HepG2 (cell line): Measurements from ENCODE around the gene ADCK2. TPM values are rescaled to one million over a fixed set of nuclear protein-coding genes. Genes with fewer than 3 reads are reported as not detected.

Source experiments
- ATAC-seq: fragments of 200-7000 bp; cut with Tn5 transposase; 3 replicates; pipeline ENCODE4 v1.9.1; 2020; ENCODE audit warnings: mild to moderate bottlenecking, moderate library complexity
- BruUV-seq: library from RNA; stranded (reverse); fragments of 400-500 nt; replicated peaks from 2 replicates; lab custom pipeline; 2021; lab: Mats Ljungman, UMichigan
- CTCF ChIA-PET: fragments of 300-600 bp; formaldehyde crosslinking; extraction: SDS; loops from one replicate; lab custom pipeline; 2021; ENCODE audit warnings: low total read pairs, inconsistent platforms, low intra/inter-chr PET ratio; lab: Yijun Ruan, JAX
- POLR2A ChIA-PET: fragments of 350-600 bp; sonication (Branson Sonifier 250); formaldehyde crosslinking; loops from one replicate; lab custom pipeline; 2020; ENCODE audit warnings: antibody characterized with exemption, inconsistent platforms; lab: Yijun Ruan, JAX
- DNase-seq: peaks from one replicate; pipeline ENCODE4 v3.0.0-alpha.2; 2015; ENCODE audit warnings: low spot score
- FAIRE-seq: peaks from 3 replicates; lab custom pipeline; 2011; peaks lifted over from hg19 to GRCh38; lab: Jason Lieb, UNC
- H2AFZ ChIP-seq: one replicate; pipeline ENCODE4 v1.6.1; 2011; ENCODE audit warnings: low read length, inconsistent platforms
- H3K27ac ChIP-seq: fragments of 300-600 bp; 3 replicates; pipeline ENCODE4 v1.8.0; 2011; ENCODE audit warnings: mixed run types, mild to moderate bottlenecking, mixed read lengths, low read length, inconsistent platforms; ENCODE audit not compliant: insufficient read depth; ENCODE audit errors: extremely low read length
- H3K27me3 ChIP-seq, 2 experiments: fragments of 200-600 bp in 1 of 2; 2 replicates in 1 of 2; 3 replicates in 1 of 2; pipeline versions ENCODE4 v1.6.0 to v1.8.0; 2011; ENCODE audit warnings: low read length in 2 of 2, mild to moderate bottlenecking in 2 of 2, moderate library complexity in 2 of 2, inconsistent platforms in 1 of 2; ENCODE audit not compliant: insufficient read depth in 2 of 2, control insufficient read depth in 1 of 2
- H3K36me3 ChIP-seq, 2 experiments: fragments of 200-600 bp in 1 of 2; replicated peaks in 1 of 2; 2 replicates in 1 of 2; 3 replicates in 1 of 2; pipeline versions ENCODE4 v1.5.1 to v1.8.0; 2011; ENCODE audit warnings: low read length in 2 of 2, inconsistent platforms in 1 of 2; ENCODE audit not compliant: insufficient read depth in 2 of 2, control insufficient read depth in 1 of 2
- H3K4me1 ChIP-seq: 2 replicates; pipeline ENCODE4 v1.5.1; 2012; ENCODE audit warnings: low read length, inconsistent platforms; ENCODE audit not compliant: insufficient read depth
- H3K4me2 ChIP-seq: 2 replicates; pipeline ENCODE4 v1.6.0; 2011; ENCODE audit warnings: low read depth, low read length, inconsistent platforms
- H3K4me3 ChIP-seq, 3 experiments: fragments of 200-600 bp in 1 of 3; sonication (generic), shearing (Covaris generic) in 1 of 3; replicated peaks in 1 of 3; 2 replicates each; pipeline ENCODE4 v1.5.1; 2011 to 2016; ENCODE audit warnings: low read length in 3 of 3, inconsistent platforms in 2 of 3, low read depth in 2 of 3, mild to moderate bottlenecking in 2 of 3, control low read depth in 1 of 3, mixed read lengths in 1 of 3; ENCODE audit not compliant: insufficient read depth in 1 of 3
- H3K79me2 ChIP-seq: one replicate; pipeline ENCODE4 v1.6.1; 2011; ENCODE audit warnings: low read length, inconsistent platforms; ENCODE audit not compliant: insufficient read depth
- H3K9ac ChIP-seq: 2 replicates; pipeline ENCODE4 v1.6.0; 2011; ENCODE audit warnings: mild to moderate bottlenecking, low read depth, low read length, inconsistent platforms; ENCODE audit not compliant: insufficient read depth
- H3K9me3 ChIP-seq: 2 replicates; pipeline ENCODE4 v1.5.1; 2012; ENCODE audit warnings: mild to moderate bottlenecking, low read length
- H4K20me1 ChIP-seq: 2 replicates; pipeline ENCODE4 v1.6.0; 2011; ENCODE audit warnings: inconsistent platforms, mild to moderate bottlenecking, low read length, moderate library complexity; ENCODE audit not compliant: insufficient read depth
- CBX1 ChIP-seq: IDR thresholded peaks from one replicate; pipeline ENCODE4 v1.6.1; 2016; ENCODE audit warnings: antibody characterized with exemption, low read depth
- CEBPB ChIP-seq: IDR thresholded peaks from 2 replicates; pipeline ENCODE4 v1.6.1; 2011; ENCODE audit warnings: low read depth, low read length, improper control_type of control experiment, borderline replicate concordance
- ETV5 ChIP-seq: IDR thresholded peaks from 2 replicates; pipeline ENCODE4 v1.6.1; 2018; ENCODE audit warnings: missing biosample characterization, missing genetic modification reagents, inconsistent platforms, borderline replicate concordance
- FIP1L1 ChIP-seq: fragments of 200-400 bp; formaldehyde crosslinking; IDR thresholded peaks from 2 replicates; pipeline ENCODE4 v1.6.1; 2018; ENCODE audit warnings: low read depth, mild to moderate bottlenecking, low read length, moderate library complexity, borderline replicate concordance; ENCODE audit not compliant: insufficient read depth
- FOXA1 ChIP-seq, 2 experiments: fragments of 450-650 bp in 1 of 2; sonication (generic) in 1 of 2; formaldehyde crosslinking in 1 of 2; IDR thresholded peaks; 2 replicates each; pipeline versions ENCODE4 v1.4.0 to v1.6.1; 2016 to 2020; ENCODE audit warnings: missing genetic modification reagents in 1 of 2
- KMT2B ChIP-seq: IDR thresholded peaks from 2 replicates; pipeline ENCODE4 v1.6.1; 2016; ENCODE audit warnings: missing genetic modification reagents, missing compliant biosample characterization
- RNF2 ChIP-seq: fragments of 450-650 bp; conservative IDR thresholded peaks from 2 replicates; pipeline ENCODE4 v1.6.1; 2016; ENCODE audit warnings: low read depth
- YEATS2 ChIP-seq: sonication (generic); formaldehyde crosslinking; IDR thresholded peaks from 2 replicates; pipeline ENCODE4 v1.4.0; 2020; ENCODE audit warnings: missing genetic modification reagents, borderline replicate concordance
- ZNF501 ChIP-seq: sonication (generic); formaldehyde crosslinking; IDR thresholded peaks from 2 replicates; pipeline ENCODE4 v1.5.1; 2020; ENCODE audit warnings: mild to moderate bottlenecking, moderate library complexity, missing genetic modification reagents
- ZNF530 ChIP-seq: sonication (generic); formaldehyde crosslinking; IDR thresholded peaks from 2 replicates; pipeline ENCODE4 v1.5.0; 2020; ENCODE audit warnings: low read depth, mild to moderate bottlenecking, missing genetic modification reagents
- ZNF674 ChIP-seq: sonication (generic); formaldehyde crosslinking; IDR thresholded peaks from 2 replicates; pipeline ENCODE4 v1.5.0; 2020; ENCODE audit warnings: low read depth, mild to moderate bottlenecking, missing genetic modification reagents
- WGBS: methylation state at CpG from one replicate; pipeline ENCODE4 v1.1.6; 2017; ENCODE audit warnings: low lambda C conversion rate; 5-methylcytosine and 5-hydroxymethylcytosine counted together
- in situ Hi-C: cut with HindIII; loops from 2 replicates; pipeline ENCODE4 v1.10.0; 2017; ENCODE audit warnings: low pct_unique_long_range_greater_than_20kb; ENCODE audit not compliant: extremely low pct_ligation_motif_present
- intact Hi-C: fragments of 100-400 bp; cut with micrococcal nuclease; formaldehyde crosslinking; loops from one replicate; pipeline ENCODE4 v1.10.0; 2022; ENCODE audit not compliant: unreplicated experiment
- polyA plus RNA-seq, 8 experiments: library from polyadenylated mRNA; depleted of rRNA in 3 of 8; stranded (reverse) in 7 of 8; unstranded in 1 of 8; fragments of >200 nt; fragmentation: Illumina TruSeq in 4 of 8; extraction: Trizol in 4 of 8; gene quantifications; 2 replicates each; pipeline versions ENCODE4 v1.2.1 to v1.2.3, GENCODE V29; 2011 to 2016; ENCODE audit warnings: low read depth in 4 of 8, missing spikeins in 1 of 8, mixed read lengths in 1 of 8; ENCODE audit not compliant: insufficient read depth in 1 of 8
- total RNA-seq, 5 experiments: library from RNA; depleted of rRNA; stranded (reverse); fragments of >200 nt; fragmentation: Illumina TruSeq; extraction: Trizol; gene quantifications; 2 replicates each; pipeline ENCODE4 v1.2.3, GENCODE V29; 2016; ENCODE audit warnings: low read depth in 1 of 5
- TF ChIP-seq, protein P1 (sequence below): sonication (generic); formaldehyde crosslinking; IDR thresholded peaks from 2 replicates; pipeline ENCODE4 v1.5.0; 2020; ENCODE audit warnings: missing genetic modification reagents
- TF ChIP-seq, protein P2 (sequence below): sonication (generic); formaldehyde crosslinking; IDR thresholded peaks from 2 replicates; pipeline ENCODE4 v1.5.0; 2020; ENCODE audit warnings: missing genetic modification reagents
- TF ChIP-seq, protein P3 (sequence below): sonication (generic); formaldehyde crosslinking; IDR thresholded peaks from 2 replicates; pipeline ENCODE4 v1.8.1; 2023; ENCODE audit warnings: missing genetic modification reagents, inconsistent platforms, borderline replicate concordance
- TF ChIP-seq, protein P4 (sequence below): sonication (generic); formaldehyde crosslinking; IDR thresholded peaks from 2 replicates; pipeline ENCODE4 v1.5.1; 2020; ENCODE audit warnings: missing genetic modification reagents, mild to moderate bottlenecking, borderline replicate concordance

The ADCK2 gene
- total and polyA plus RNA-seq, 2 of the 13 experiments (the other 11 are each of a cell fraction or from before 2014, with no cell fraction given): 8.6 to 18.8 TPM

DNA sequence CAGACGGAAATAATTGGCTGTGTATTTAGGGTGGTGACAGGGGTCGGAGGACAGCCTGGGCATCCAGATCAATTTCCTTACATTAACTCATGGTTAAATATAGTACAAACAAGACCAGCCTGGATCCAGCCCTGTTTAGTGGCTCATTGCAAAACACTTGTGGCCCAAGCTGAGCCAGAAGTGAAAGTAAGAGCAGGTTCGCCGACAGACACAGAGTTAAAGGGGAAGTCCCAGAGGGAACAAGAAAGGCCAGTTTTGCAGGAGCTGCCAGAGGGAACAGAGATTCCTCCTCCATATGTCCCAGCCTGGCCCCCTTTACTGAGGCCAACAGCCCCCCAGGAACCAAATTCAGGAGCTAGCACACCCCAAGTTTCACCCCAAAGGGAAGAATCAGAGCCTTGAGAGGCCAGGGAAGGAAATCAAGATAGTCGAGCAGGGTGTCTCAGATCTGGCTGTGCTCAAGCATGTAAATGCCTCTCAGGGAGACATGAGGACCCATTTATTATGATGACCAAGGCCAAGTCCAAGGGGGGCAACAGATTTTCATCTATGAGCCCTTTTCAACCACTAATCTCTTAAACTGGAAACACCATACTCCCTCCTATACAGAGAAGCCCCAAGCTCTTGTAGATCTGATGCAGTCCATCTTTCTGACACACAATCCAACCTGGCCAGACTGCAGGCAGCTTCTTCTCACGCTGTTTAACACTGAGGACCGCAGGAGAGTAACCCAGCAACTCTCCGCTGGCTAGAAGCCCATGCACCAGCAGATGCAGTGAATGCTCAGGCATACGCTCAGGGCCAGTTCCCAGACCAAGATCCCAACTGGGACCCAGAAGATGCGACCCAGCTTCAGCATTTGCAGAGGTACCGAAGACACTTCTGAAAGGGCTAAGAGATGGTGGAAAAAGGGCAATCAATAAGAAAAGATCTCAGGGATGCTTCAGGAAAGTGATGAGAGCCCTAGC lies 15.9 kb upstream of the ADCK2 start:
- Histone ChIP-seq H3K4me2 (peak overlapping the region; percentile 79), H3K9me3 (no peaks in the 10 kb centered on the region), H3K79me2 (no peaks in the 10 kb centered on the region), H2AFZ (peak overlapping the region; percentile 92), H3K27me3 (peaks cover 0 to 14% of the 10 kb centered on the region in 2 experiments; a peak in 3 of 5 replicates), H3K9ac (peak overlapping the region; percentile 55), H3K27ac (no peak overlapping the region), H3K4me1 (peaks cover 26% of the 10 kb centered on the region), H3K36me3 (no peaks in the 10 kb centered on the region), H3K4me3 (peak overlapping the region; percentile 48 to 67 (median 66)), H4K20me1 (no peaks in the 10 kb centered on the region)
- in situ Hi-C loops (no loop called here), intact Hi-C loops (loop anchor here (10.0 kb wide), 1 partner anchor 358 kb away; the partner anchor contains the start of gene MRPS33)
- no TSS peak for BruUV-seq
- WGBS: 26% methylated on average over 11 of the region's 11 CpGs
- peak; percentile 84 for ATAC-seq
- ChIA-PET CTCF (no interaction called here), POLR2A (interaction anchor here (0.6 kb wide), 1 partner anchor 28 kb away, joined by 3 read pairs; no protein-coding TSS in a partner anchor)
- peak; percentile 60 for FAIRE-seq
- DNase-seq: peak; percentile 27
- TF ChIP-seq FOXA1 (IDR thresholded peaks at IDR 0.05) (no peak), FOXA1 (CRISPR knock-in tag; IDR thresholded peaks at IDR 0.05) (no peak), YEATS2 (CRISPR knock-in tag) (no peak), KMT2B (no peak), ETV5 (CRISPR knock-in tag) (no peak), ZNF530 (no peak), FIP1L1 (no peak), RNF2 (no peak), ZNF674 (no peak), CEBPB (peak; percentile 76), ZNF501 (CRISPR knock-in tag) (0 out of 2 replicates have a peak, but pooled peaks have one; percentile 21), CBX1 (no peak)
- TF ChIP-seq, protein P1, sequence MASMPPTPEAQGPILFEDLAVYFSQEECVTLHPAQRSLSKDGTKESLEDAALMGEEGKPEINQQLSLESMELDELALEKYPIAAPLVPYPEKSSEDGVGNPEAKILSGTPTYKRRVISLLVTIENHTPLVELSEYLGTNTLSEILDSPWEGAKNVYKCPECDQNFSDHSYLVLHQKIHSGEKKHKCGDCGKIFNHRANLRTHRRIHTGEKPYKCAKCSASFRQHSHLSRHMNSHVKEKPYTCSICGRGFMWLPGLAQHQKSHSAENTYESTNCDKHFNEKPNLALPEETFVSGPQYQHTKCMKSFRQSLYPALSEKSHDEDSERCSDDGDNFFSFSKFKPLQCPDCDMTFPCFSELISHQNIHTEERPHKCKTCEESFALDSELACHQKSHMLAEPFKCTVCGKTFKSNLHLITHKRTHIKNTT (CRISPR knock-in tag): no peak
- TF ChIP-seq, protein P2, sequence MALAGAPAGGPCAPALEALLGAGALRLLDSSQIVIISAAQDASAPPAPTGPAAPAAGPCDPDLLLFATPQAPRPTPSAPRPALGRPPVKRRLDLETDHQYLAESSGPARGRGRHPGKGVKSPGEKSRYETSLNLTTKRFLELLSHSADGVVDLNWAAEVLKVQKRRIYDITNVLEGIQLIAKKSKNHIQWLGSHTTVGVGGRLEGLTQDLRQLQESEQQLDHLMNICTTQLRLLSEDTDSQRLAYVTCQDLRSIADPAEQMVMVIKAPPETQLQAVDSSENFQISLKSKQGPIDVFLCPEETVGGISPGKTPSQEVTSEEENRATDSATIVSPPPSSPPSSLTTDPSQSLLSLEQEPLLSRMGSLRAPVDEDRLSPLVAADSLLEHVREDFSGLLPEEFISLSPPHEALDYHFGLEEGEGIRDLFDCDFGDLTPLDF: no peak
- TF ChIP-seq, protein P3, sequence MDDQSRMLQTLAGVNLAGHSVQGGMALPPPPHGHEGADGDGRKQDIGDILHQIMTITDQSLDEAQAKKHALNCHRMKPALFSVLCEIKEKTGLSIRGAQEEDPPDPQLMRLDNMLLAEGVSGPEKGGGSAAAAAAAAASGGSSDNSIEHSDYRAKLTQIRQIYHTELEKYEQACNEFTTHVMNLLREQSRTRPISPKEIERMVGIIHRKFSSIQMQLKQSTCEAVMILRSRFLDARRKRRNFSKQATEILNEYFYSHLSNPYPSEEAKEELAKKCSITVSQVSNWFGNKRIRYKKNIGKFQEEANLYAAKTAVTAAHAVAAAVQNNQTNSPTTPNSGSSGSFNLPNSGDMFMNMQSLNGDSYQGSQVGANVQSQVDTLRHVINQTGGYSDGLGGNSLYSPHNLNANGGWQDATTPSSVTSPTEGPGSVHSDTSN (CRISPR knock-in tag): no peak
- TF ChIP-seq, protein P4, sequence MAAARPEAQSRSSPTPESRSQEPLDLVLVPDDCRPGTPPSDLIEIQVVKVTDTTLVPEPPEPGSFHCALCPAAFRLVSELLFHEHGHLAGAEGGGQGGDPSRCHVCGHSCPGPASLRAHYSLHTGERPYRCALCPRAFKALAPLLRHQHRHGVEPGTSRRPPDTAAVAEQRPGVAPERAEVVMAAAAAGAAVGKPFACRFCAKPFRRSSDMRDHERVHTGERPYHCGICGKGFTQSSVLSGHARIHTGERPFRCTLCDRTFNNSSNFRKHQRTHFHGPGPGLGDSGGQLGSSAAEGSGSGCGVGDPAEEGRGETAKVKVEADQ: no peak
